Brain microvascular endothelial cell (primary cell): ENCODE measurements around the gene BAIAP3.

Experiments used
- DNase-seq: peaks from one replicate; pipeline ENCODE4 v3.0.0-alpha.2; 2020
- H3K27ac ChIP-seq: fragments of 250-450 bp; sonication (Bioruptor Pico); 2 replicates; pipeline ENCODE4 v1.5.1; 2020; ENCODE audit warnings: mild to moderate bottlenecking, moderate library complexity
- H3K27me3 ChIP-seq: fragments of 250-450 bp; sonication (Bioruptor Pico); replicated peaks from 2 replicates; pipeline ENCODE4 v1.5.1; 2020; ENCODE audit warnings: mild to moderate bottlenecking
- H3K36me3 ChIP-seq: fragments of 250-450 bp; sonication (Bioruptor Pico); replicated peaks from 2 replicates; pipeline ENCODE4 v1.5.1; 2020; ENCODE audit warnings: mild to moderate bottlenecking
- H3K4me3 ChIP-seq: 2 replicates; pipeline ENCODE4 v1.5.1; 2011; ENCODE audit warnings: low read depth, mild to moderate bottlenecking, control low read depth, low read length, moderate library complexity
- CTCF ChIP-seq: IDR thresholded peaks from 2 replicates; pipeline ENCODE4 v1.5.1; 2011; ENCODE audit warnings: low read depth, mild to moderate bottlenecking, moderate library complexity, low read length, control low read depth, inconsistent platforms; ENCODE audit errors: missing control alignments
- in situ Hi-C: cut with HindIII; loops from 2 replicates; pipeline ENCODE4 v1.10.0; 2017; ENCODE audit warnings: low sequenced_read_pairs, low pct_ligation_motif_present

The BAIAP3 gene

GRCh38 chr16:1313721-1314369 is 19.6 kb upstream of the BAIAP3 start:
- DNase-seq, result no peak
- H3K27ac ChIP-seq, result no peak overlapping the region
- no peak overlapping the region for H3K4me3 ChIP-seq
- H3K36me3 ChIP-seq, result peaks cover 54% of the 10 kb centered on the region
- H3K27me3 ChIP-seq, result no peaks in the 10 kb centered on the region
- TF ChIP-seq CTCF, result no peak
- in situ Hi-C loops, result no loop called here

- Histone ChIP-seq H3K4me3 (no peak overlapping the region), H3K27me3 (no peaks in the 10 kb centered on the region), H3K36me3 (peaks cover 61% of the 10 kb centered on the region), H3K27ac (no peak overlapping the region)
- no peak for DNase-seq
- no peak for TF ChIP-seq CTCF
- in situ Hi-C loops, result no loop called here
Measured at GRCh38 chr16:1314399-1315068, 18.9 kb upstream of the BAIAP3 start.

GRCh38 chr16:1315081-1316032 is 18.1 kb upstream of the BAIAP3 start:
- H3K27ac ChIP-seq, result no peak overlapping the region
- H3K36me3 ChIP-seq, result peaks cover 69% of the 10 kb centered on the region
- in situ Hi-C loops, result no loop called here
- H3K4me3 ChIP-seq, result no peak overlapping the region
- DNase-seq, result no peak
- no peak for TF ChIP-seq CTCF
- no peaks in the 10 kb centered on the region for H3K27me3 ChIP-seq

- in situ Hi-C loops, result no loop called here
- TF ChIP-seq CTCF, result no peak
- no peak overlapping the region for H3K4me3 ChIP-seq
Measured at GRCh38 chr16:1316033-1316405, 17.4 kb upstream of the BAIAP3 start.

GRCh38 chr16:1317479-1318267 is 15.8 kb upstream of the BAIAP3 start:
- Histone ChIP-seq H3K27ac (no peak overlapping the region), H3K36me3 (peaks cover 80% of the 10 kb centered on the region), H3K27me3 (no peaks in the 10 kb centered on the region), H3K4me3 (no peak overlapping the region)
- in situ Hi-C loops, result no loop called here
- TF ChIP-seq CTCF, result no peak
- no peak for DNase-seq

More at GRCh38 chr16:1316033-1316405, 17.4 kb upstream of the BAIAP3 start:
- no peaks in the 10 kb centered on the region for H3K27me3 ChIP-seq
- H3K27ac ChIP-seq, result no peak overlapping the region
- peaks cover 76% of the 10 kb centered on the region for H3K36me3 ChIP-seq
- no peak for DNase-seq
